ENCODE data around the gene SESN3. TPM values are rescaled to one million over a fixed set of nuclear protein-coding genes. Genes with fewer than 3 reads are reported as not detected.

Gene SESN3
- total RNA-seq, 1 donor from 2014 or later, result 79.7 TPM

DNA sequence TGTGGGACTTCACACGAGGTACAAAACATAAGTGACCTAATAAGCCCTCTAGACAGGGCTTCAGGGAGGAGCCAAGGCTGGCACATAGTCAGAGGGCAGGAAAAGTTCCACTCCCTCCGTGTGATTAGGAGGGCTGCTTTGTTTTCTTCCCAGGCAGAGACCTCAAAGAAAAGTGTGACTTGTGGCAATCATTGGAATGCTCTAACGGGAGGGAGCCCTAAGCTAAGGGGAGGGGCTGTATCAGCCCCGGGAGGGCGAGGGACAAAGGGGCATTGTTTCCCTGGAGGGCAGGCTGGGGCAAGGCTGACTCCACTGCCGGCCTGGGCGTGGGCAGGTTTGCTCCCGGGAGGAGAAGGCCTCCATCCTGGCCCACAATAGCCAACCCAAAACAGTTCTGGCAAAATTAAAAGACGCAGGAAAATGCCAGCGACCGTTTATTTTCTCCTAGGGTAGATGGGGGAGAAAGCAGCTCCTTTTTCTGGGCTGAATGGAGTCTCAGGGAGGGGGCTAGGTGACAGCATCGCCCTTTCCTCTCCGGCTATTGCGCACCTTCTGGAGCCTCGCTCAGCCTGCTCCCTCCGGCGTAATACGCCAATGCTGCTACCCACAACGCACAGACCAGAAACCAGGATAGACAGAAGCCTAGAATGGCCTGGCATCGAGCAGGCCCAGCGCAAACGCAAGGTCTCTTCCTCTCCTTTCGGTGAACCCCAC lies 81.2 kb downstream of the SESN3 start:
- Mint-ChIP-seq H3K27me3 (peaks cover 11% of the 10 kb centered on the region), H3K4me3 (ENCODE audit: low read depth) (peak overlapping the region; percentile 77), H3K27ac (peak overlapping the region; percentile 95), H3K36me3 (ENCODE audit: insufficient read depth) (no peaks in the 10 kb centered on the region), H3K9me3 (ENCODE audit: low read depth) (no peaks in the 10 kb centered on the region), H3K4me1 (ENCODE audit: low read depth) (peaks cover 15% of the 10 kb centered on the region)
- TF ChIP-seq, protein P1, sequence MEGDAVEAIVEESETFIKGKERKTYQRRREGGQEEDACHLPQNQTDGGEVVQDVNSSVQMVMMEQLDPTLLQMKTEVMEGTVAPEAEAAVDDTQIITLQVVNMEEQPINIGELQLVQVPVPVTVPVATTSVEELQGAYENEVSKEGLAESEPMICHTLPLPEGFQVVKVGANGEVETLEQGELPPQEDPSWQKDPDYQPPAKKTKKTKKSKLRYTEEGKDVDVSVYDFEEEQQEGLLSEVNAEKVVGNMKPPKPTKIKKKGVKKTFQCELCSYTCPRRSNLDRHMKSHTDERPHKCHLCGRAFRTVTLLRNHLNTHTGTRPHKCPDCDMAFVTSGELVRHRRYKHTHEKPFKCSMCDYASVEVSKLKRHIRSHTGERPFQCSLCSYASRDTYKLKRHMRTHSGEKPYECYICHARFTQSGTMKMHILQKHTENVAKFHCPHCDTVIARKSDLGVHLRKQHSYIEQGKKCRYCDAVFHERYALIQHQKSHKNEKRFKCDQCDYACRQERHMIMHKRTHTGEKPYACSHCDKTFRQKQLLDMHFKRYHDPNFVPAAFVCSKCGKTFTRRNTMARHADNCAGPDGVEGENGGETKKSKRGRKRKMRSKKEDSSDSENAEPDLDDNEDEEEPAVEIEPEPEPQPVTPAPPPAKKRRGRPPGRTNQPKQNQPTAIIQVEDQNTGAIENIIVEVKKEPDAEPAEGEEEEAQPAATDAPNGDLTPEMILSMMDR (IDR thresholded peaks at IDR 0.05; ENCODE audit: unreplicated experiment), result no peak
- DNase-seq (ENCODE audit: low spot score, unreplicated experiment), result peak; percentile 46

DNA sequence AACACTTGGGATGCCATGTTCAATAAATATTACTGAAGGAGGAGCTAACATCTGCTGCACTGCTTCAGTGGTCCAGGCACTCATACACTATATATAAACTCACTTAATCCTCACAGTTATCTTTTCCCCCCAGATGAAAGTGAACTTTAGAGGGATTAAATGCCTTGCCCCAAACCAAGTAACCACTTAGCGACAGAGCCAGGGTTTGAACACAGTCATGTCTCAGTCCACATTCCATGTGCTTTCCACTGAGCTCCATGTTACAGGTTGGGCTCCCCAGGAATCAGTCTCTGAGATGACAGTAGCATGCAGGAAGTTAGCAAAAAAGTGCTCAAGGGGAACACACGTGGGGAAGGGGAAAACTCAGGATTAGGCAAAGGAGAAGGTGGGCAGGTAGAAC lies 82.1 kb downstream of the SESN3 start:
- no peak overlapping the region for H3K4me3 Mint-ChIP-seq (ENCODE audit: low read depth)
- no peaks in the 10 kb centered on the region for H3K36me3 Mint-ChIP-seq (ENCODE audit: insufficient read depth)
- peak overlapping the region; percentile 95 for H3K27ac Mint-ChIP-seq
- TF ChIP-seq, protein P1 (IDR thresholded peaks at IDR 0.05; ENCODE audit: unreplicated experiment), result no peak
- no peaks in the 10 kb centered on the region for H3K9me3 Mint-ChIP-seq (ENCODE audit: low read depth)
- peaks cover 19% of the 10 kb centered on the region for H3K27me3 Mint-ChIP-seq
- peaks cover 15% of the 10 kb centered on the region for H3K4me1 Mint-ChIP-seq (ENCODE audit: low read depth)
- no peak for DNase-seq (ENCODE audit: low spot score, unreplicated experiment)

DNA sequence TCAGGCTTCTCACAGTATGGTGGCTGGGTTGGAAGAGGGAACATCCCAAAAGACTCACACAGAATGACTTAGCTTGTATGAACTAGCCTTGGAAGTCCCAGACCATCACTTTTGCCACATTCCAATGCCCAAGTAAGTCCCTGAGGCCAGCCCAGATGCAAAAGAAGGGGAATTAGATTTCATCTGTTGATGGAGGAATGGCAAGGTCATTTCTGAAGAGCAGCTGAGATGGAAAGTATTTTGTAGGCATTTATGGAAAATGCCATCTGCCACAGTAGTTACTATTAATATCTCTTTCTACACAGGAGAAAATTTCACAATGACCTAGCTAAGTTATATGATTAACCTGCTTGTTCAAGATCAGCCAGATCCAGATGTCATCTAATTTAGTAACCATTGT lies 82.6 kb downstream of the SESN3 start:
- no peak overlapping the region for H3K4me3 Mint-ChIP-seq (ENCODE audit: low read depth)
- TF ChIP-seq, protein P1 (IDR thresholded peaks at IDR 0.05; ENCODE audit: unreplicated experiment), result no peak
- H3K9me3 Mint-ChIP-seq (ENCODE audit: low read depth), result no peaks in the 10 kb centered on the region
- peaks cover 24% of the 10 kb centered on the region for H3K27me3 Mint-ChIP-seq
- H3K27ac Mint-ChIP-seq, result no peak overlapping the region
- no peak for DNase-seq (ENCODE audit: low spot score, unreplicated experiment)
- no peaks in the 10 kb centered on the region for H3K36me3 Mint-ChIP-seq (ENCODE audit: insufficient read depth)
- peaks cover 13% of the 10 kb centered on the region for H3K4me1 Mint-ChIP-seq (ENCODE audit: low read depth)

DNA sequence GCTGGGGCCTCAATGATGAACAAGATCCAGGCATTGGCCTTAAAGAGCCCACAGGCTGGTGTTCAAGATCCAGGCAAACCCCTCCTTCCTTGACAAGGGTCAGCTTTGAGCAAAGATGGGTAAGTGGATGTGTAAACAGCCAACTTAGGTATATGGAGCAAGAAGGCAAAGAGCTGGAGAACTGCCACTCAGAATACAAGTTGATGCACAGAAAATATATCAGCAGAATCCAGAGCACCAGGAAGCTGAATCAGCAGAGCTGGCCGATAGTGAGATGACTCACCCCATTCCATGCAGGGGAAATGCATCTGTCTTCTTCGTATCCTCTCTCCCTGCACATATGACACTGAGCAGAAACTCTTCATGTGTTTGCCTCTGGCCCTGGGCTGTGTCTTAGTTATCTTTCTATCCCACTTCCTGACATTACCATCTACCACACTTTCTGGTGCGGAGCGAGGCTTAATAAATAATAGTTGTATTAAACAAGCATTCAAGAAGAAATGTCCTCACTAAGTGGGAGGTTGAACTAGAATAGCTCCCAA lies 83.6 kb downstream of the SESN3 start:
- H3K27ac Mint-ChIP-seq, result no peak overlapping the region
- H3K4me3 Mint-ChIP-seq (ENCODE audit: low read depth), result no peak overlapping the region
- TF ChIP-seq, protein P1 (IDR thresholded peaks at IDR 0.05; ENCODE audit: unreplicated experiment), result no peak
- no peaks in the 10 kb centered on the region for H3K9me3 Mint-ChIP-seq (ENCODE audit: low read depth)
- peaks cover 30% of the 10 kb centered on the region for H3K27me3 Mint-ChIP-seq
- H3K36me3 Mint-ChIP-seq (ENCODE audit: insufficient read depth), result no peaks in the 10 kb centered on the region
- no peak for DNase-seq (ENCODE audit: low spot score, unreplicated experiment)
- H3K4me1 Mint-ChIP-seq (ENCODE audit: low read depth), result peaks cover 13% of the 10 kb centered on the region

DNA sequence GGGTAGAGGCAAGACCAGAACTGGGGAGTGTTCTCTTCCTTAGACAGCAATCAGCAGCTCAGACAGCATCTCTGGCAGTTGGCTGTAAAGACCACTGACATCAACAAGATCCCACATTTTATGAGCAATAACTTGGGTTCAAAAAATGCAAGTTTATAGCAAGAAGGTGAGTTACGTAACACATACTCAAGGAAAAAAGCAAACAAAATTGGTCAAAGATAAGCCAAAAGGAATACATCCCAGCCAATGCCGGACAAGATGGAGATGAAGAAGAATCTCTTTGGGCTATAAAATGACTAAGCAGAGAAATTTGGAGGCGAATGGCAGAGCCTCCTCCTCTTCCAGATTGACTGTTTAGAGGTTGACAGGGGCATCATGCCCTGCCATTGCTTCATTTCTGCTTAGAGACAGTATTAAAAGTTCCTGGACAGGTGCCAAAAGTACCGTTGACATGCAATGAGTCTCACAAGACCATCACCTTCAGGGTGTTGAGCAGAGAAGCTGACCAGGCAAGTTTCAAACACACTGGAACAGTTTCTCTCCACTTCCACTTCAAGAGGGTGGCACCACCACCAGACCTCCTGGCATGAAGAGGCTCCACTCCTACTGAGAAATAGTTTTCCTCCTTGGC lies 85.5 kb downstream of the SESN3 start:
- H3K9me3 Mint-ChIP-seq (ENCODE audit: low read depth), result no peaks in the 10 kb centered on the region
- peaks cover 42% of the 10 kb centered on the region for H3K27me3 Mint-ChIP-seq

More for the DNA sequence above, 85.5 kb downstream of the SESN3 start:
- TF ChIP-seq, protein P1 (IDR thresholded peaks at IDR 0.05; ENCODE audit: unreplicated experiment), result no peak
- H3K27ac Mint-ChIP-seq, result no peak overlapping the region
- H3K4me1 Mint-ChIP-seq (ENCODE audit: low read depth), result peaks cover 9% of the 10 kb centered on the region
- H3K4me3 Mint-ChIP-seq (ENCODE audit: low read depth), result no peak overlapping the region
- no peaks in the 10 kb centered on the region for H3K36me3 Mint-ChIP-seq (ENCODE audit: insufficient read depth)
- DNase-seq (ENCODE audit: low spot score, unreplicated experiment), result no peak
